ENCODE data around the gene GMEB1.

GRCh38 chr1:28716336-28716735 is 47.8 kb downstream of the GMEB1 start:
- TF ChIP-seq CTCF (IDR thresholded peaks at IDR 0.05 in 2 of 3, conservative IDR thresholded peaks at IDR 0.05 in 1 of 3; ENCODE audit: control insufficient read depth in 2 of 3, extremely low read depth in 1 of 3, insufficient read depth in 1 of 3, low read depth in 3 of 3, low read length in 3 of 3) (no peak), CEBPB (IDR thresholded peaks at IDR 0.05; ENCODE audit: borderline replicate concordance in 1 of 2, low read depth in 2 of 2, low read length in 2 of 2) (no peak), SPI1 (IDR thresholded peaks at IDR 0.05; ENCODE audit: borderline replicate concordance, insufficient read depth, low read depth, low read length) (no peak), REST (IDR thresholded peaks at IDR 0.05; ENCODE audit: low read depth, low read length) (no peak), POLR2AphosphoS5 (IDR thresholded peaks at IDR 0.05; ENCODE audit: low read length) (no peak), POLR2A (IDR thresholded peaks at IDR 0.05; ENCODE audit: low read depth, low read length) (no peak), PAX5 (IDR thresholded peaks at IDR 0.05; ENCODE audit: borderline replicate concordance, low read depth, low read length) (no peak), SMC3 (IDR thresholded peaks at IDR 0.05; ENCODE audit: borderline replicate concordance, low read length) (no peak)

Data from GM12878 (cell line).